Activated CD8-positive, alpha-beta T cell treated with anti-CD3 and anti-CD28 coated beads, Interleukin-2, amount 10 ng/mL, durations not matched to agents 7 days and 5 days (primary cell): Measurements from ENCODE around the gene FLNB. TPM values are rescaled to one million over a fixed set of nuclear protein-coding genes. Genes with fewer than 3 reads are reported as not detected.

Experiments
- ATAC-seq: fragments of 150-1000 bp; cut with Tn5 transposase; one replicate; pipeline ENCODE4 v1.10.0; 2021; ENCODE audit warnings: moderate library complexity
- CTCF ChIA-PET: fragments of 350-600 bp; sonication (Branson Sonifier 250); formaldehyde crosslinking; loops from one replicate; lab custom pipeline; 2021; ENCODE audit warnings: antibody characterized with exemption; lab: Charles Lee
- POLR2A ChIA-PET: fragments of 350-600 bp; sonication (Branson Sonifier 250); formaldehyde crosslinking; loops from one replicate; lab custom pipeline; 2021; ENCODE audit warnings: antibody characterized with exemption; lab: Charles Lee
- DNase-seq: peaks from one replicate; pipeline ENCODE4 v3.0.0-alpha.2; 2020
- H3K27ac Mint-ChIP-seq: one replicate; pipeline ENCODE4 v1.8.0; 2021; ENCODE audit warnings: mild to moderate bottlenecking, mixed read lengths
- H3K27me3 Mint-ChIP-seq: one replicate; pipeline ENCODE4 v1.8.0; 2021; ENCODE audit warnings: low read depth, mixed read lengths
- H3K36me3 Mint-ChIP-seq: one replicate; pipeline ENCODE4 v1.8.0; 2021; ENCODE audit warnings: low read depth, mixed read lengths
- H3K4me1 Mint-ChIP-seq: one replicate; pipeline ENCODE4 v1.8.0; 2021; ENCODE audit warnings: low read depth, mixed read lengths
- H3K4me3 Mint-ChIP-seq: one replicate; pipeline ENCODE4 v1.8.0; 2021; ENCODE audit warnings: mild to moderate bottlenecking, mixed read lengths
- H3K9me3 Mint-ChIP-seq: one replicate; pipeline ENCODE4 v1.8.0; 2022; ENCODE audit warnings: mixed read lengths; ENCODE audit not compliant: insufficient read depth
- total RNA-seq, 2 experiments: library from RNA; stranded (reverse); gene quantifications; one replicate each; pipeline ENCODE4 v1.2.3, GENCODE V29; 2021

Gene FLNB
- total RNA-seq, 2 experiments from 2014 or later: 14.1 to 15.9 TPM

- Mint-ChIP-seq H3K4me3 (no peak overlapping the region), H3K27me3 (no peaks in the 10 kb centered on the region), H3K27ac (no peak overlapping the region), H3K9me3 (no peaks in the 10 kb centered on the region), H3K4me1 (peaks cover 17% of the 10 kb centered on the region), H3K36me3 (peaks cover 18% of the 10 kb centered on the region)
- POLR2A ChIA-PET: no interaction called here
- DNase-seq: no peak
- CTCF ChIA-PET: no interaction called here
- no peak for ATAC-seq
These were observed 97.8 kb downstream of the FLNB start for GRCh38 chr3:58106061-58106460.

DNA sequence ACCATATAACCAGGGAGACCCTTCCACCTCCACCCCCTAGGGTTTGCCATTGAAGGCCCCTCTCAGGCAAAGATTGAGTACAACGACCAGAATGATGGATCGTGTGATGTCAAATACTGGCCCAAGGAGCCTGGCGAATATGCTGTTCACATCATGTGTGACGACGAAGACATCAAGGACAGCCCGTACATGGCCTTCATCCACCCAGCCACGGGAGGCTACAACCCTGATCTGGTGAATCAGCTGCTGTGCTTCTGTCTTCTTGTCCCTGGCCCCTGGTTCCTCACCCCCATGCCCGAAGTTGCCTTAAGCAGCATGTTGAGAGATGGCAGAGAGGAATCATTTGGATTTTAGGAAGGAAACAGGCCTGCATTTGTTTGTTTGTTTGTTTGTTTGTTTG lies 98.4 kb downstream of the FLNB start:
- ATAC-seq: no peak
- Mint-ChIP-seq H3K9me3 (no peaks in the 10 kb centered on the region), H3K27me3 (no peaks in the 10 kb centered on the region), H3K27ac (no peak overlapping the region), H3K4me3 (no peak overlapping the region), H3K36me3 (peaks cover 23% of the 10 kb centered on the region), H3K4me1 (peaks cover 14% of the 10 kb centered on the region)
- DNase-seq: no peak
- POLR2A ChIA-PET: no interaction called here
- CTCF ChIA-PET: no interaction called here

DNA sequence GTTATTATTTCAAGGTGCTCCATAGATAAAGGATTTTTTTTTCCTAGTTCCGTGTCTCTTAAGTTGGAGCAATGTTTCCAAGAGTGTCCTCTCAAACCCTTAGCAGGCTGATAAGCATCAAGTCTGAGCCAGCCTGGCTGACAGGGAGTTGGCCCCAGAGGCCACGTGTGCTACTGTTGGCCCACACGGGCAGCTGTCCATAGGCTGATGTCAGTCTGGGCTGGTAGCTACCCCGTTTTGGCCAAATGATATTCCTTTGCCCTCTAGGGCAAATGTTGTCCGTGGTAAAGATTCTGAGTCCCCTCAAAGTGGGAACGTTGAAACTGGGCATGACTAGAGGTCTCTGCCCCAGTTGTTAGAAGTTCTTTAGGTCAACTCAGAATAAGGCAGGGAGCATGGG lies 99.4 kb downstream of the FLNB start:
- no peak overlapping the region for H3K27ac Mint-ChIP-seq
- H3K4me3 Mint-ChIP-seq: no peak overlapping the region
- ChIA-PET CTCF (no interaction called here), POLR2A (no interaction called here)
- ATAC-seq (no peak), DNase-seq (no peak)
- peaks cover 4% of the 10 kb centered on the region for H3K4me1 Mint-ChIP-seq
- peaks cover 18% of the 10 kb centered on the region for H3K36me3 Mint-ChIP-seq
- H3K27me3 Mint-ChIP-seq: no peaks in the 10 kb centered on the region
- H3K9me3 Mint-ChIP-seq: no peaks in the 10 kb centered on the region

GRCh38 chr3:58109752-58110151 lies 101.5 kb downstream of the FLNB start:
- Mint-ChIP-seq H3K27ac (no peak overlapping the region), H3K4me1 (no peaks in the 10 kb centered on the region), H3K9me3 (no peaks in the 10 kb centered on the region), H3K36me3 (peaks cover 23% of the 10 kb centered on the region), H3K27me3 (no peaks in the 10 kb centered on the region), H3K4me3 (no peak overlapping the region)
- no peak for DNase-seq
- POLR2A ChIA-PET: no interaction called here
- CTCF ChIA-PET: no interaction called here
- ATAC-seq: no peak

DNA sequence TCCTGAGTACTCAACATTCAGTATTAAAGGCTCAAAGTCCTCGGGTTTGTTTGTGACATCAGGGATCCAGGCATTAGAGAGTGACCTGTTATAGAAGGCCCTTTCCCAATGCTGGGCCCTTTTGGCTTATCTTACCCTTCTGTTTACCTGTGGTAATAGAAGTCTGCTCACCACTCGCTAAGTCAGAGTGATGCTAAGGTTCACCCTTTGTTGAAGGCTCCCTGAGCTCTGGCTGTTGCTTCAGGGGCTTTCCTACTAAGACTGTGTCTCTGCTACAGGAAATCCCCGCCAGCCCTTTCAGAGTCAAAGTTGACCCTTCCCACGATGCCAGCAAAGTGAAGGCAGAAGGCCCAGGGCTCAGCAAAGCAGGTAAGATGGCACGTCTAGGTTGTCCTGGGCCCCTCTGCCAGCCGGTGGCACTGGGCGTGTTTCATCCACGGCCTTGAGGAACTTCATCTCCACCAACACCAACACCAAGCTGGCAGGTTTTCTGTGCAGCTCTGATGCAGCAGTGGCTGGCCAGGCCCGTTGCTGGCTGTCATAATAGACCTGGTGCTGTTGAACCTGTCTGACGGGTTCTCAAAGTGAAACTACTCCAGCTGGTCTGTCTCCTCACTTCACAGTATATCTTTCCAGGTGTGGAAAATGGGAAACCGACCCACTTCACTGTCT lies 103.4 kb downstream of the FLNB start:
- POLR2A ChIA-PET: no interaction called here

GRCh38 chr3:58112185-58112535 lies 103.9 kb downstream of the FLNB start:
- ATAC-seq (no peak), DNase-seq (no peak)
- ChIA-PET CTCF (interaction anchor here (1.2 kb wide), 1 partner anchor 9 kb away, joined by 3 read pairs; no protein-coding TSS in a partner anchor), POLR2A (no interaction called here)
- Mint-ChIP-seq H3K4me1 (peaks cover 22% of the 10 kb centered on the region), H3K27me3 (no peaks in the 10 kb centered on the region), H3K4me3 (no peak overlapping the region), H3K36me3 (peaks cover 28% of the 10 kb centered on the region), H3K9me3 (no peaks in the 10 kb centered on the region), H3K27ac (no peak overlapping the region)

More for the DNA sequence above, 103.4 kb downstream of the FLNB start:
- Mint-ChIP-seq H3K36me3 (peaks cover 28% of the 10 kb centered on the region), H3K27me3 (no peaks in the 10 kb centered on the region), H3K9me3 (no peaks in the 10 kb centered on the region), H3K27ac (no peak overlapping the region), H3K4me3 (no peak overlapping the region), H3K4me1 (peaks cover 17% of the 10 kb centered on the region)
- DNase-seq (no peak), ATAC-seq (no peak)
- CTCF ChIA-PET: interaction anchor here (0.8 to 1.4 kb wide), 3 partner anchors 8 to 103 kb away, joined by 3 to 4 read pairs (median 3); partner anchors contain the start of gene FLNB

DNA sequence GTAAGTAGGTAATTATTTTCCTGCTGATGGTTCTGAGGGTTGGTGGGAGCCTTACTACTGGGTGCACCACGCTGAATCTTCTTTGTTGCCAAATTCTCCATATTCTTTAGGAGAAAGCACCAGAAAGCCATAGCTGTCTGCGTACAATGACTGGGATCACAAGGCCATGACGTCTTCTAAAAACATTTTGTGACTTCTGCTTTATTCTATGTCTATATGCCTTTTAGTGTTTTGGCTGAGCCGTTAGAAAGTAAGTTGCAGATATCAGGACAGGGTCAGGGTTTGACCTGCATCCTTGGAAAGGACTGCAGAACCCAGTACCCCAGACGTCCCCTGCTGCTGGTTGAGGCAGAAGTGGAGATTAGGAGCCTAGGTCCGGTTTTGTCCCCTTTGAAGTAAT lies 107.0 kb downstream of the FLNB start:
- Mint-ChIP-seq H3K9me3 (no peaks in the 10 kb centered on the region), H3K4me3 (no peak overlapping the region), H3K4me1 (peaks cover 27% of the 10 kb centered on the region), H3K27me3 (no peaks in the 10 kb centered on the region), H3K36me3 (peaks cover 20% of the 10 kb centered on the region), H3K27ac (no peak overlapping the region)
- no peak for DNase-seq
- ChIA-PET CTCF (no interaction called here), POLR2A (interaction anchor here (0.6 kb wide), 1 partner anchor 757 kb away, joined by 4 read pairs; no protein-coding TSS in a partner anchor)
- ATAC-seq: no peak

GRCh38 chr3:58116161-58116955 lies 108.1 kb downstream of the FLNB start:
- peaks cover 15% of the 10 kb centered on the region for H3K36me3 Mint-ChIP-seq
- POLR2A ChIA-PET: no interaction called here
- no peaks in the 10 kb centered on the region for H3K27me3 Mint-ChIP-seq
- no peaks in the 10 kb centered on the region for H3K9me3 Mint-ChIP-seq
- peak overlapping the region; percentile 72 for H3K27ac Mint-ChIP-seq
- CTCF ChIA-PET: interaction anchor here (0.8 to 1.1 kb wide), 6 partner anchors 13 to 109 kb away, joined by 3 to 5 read pairs (median 3); no protein-coding TSS in a partner anchor
- peaks cover 27% of the 10 kb centered on the region for H3K4me1 Mint-ChIP-seq
- H3K4me3 Mint-ChIP-seq: no peak overlapping the region
- ATAC-seq: peak; percentile 94
- DNase-seq: peak; percentile 72

- no peaks in the 10 kb centered on the region for H3K9me3 Mint-ChIP-seq
- peak overlapping the region; percentile 54 for H3K27ac Mint-ChIP-seq
- peaks cover 27% of the 10 kb centered on the region for H3K4me1 Mint-ChIP-seq
- DNase-seq (no peak), ATAC-seq (no peak)
- no peaks in the 10 kb centered on the region for H3K27me3 Mint-ChIP-seq
- no peak overlapping the region for H3K4me3 Mint-ChIP-seq
- H3K36me3 Mint-ChIP-seq: peaks cover 12% of the 10 kb centered on the region
- ChIA-PET POLR2A (no interaction called here), CTCF (interaction anchor here (0.8 to 1.1 kb wide), 4 partner anchors 14 to 109 kb away, joined by 3 to 5 read pairs (median 3); no protein-coding TSS in a partner anchor)
These were observed 108.8 kb downstream of the FLNB start for GRCh38 chr3:58116985-58117384.

DNA sequence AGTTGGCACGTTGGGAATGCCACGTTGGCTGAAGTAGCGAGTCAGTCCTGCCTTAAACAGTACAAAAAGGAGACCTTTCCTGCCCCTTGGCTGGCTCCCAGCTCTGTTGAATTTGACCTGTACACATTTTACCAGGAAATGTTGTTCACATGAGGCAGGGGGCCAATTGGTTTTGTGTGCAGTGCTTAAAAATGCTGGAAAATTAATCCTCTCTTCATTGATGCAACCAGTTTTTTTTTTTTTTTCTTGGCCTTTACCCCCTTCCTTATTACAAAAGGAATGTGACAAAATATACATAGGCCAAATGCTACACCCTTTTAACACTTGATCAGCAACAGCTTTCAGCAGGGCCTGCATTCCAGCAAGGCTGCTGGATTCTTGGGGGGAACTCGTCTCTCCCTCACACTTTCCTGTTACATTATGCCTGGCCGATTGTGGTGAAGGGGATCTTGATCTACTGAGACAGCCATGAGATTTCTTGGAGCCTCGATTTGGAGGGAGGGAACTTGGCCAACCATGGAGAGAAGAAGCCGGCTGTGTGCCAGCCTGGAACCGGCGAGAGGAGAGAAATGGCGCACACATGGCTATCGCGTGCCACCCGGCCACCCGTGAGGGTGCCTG lies 109.4 kb downstream of the FLNB start:
- ChIA-PET POLR2A (no interaction called here), CTCF (interaction anchor here (0.9 kb wide), 1 partner anchor 60 kb away, joined by 3 read pairs; no protein-coding TSS in a partner anchor)
- peaks cover 12% of the 10 kb centered on the region for H3K36me3 Mint-ChIP-seq
- H3K9me3 Mint-ChIP-seq: no peaks in the 10 kb centered on the region
- no peak for DNase-seq
- H3K27me3 Mint-ChIP-seq: no peaks in the 10 kb centered on the region
- peaks cover 27% of the 10 kb centered on the region for H3K4me1 Mint-ChIP-seq
- H3K27ac Mint-ChIP-seq: no peak overlapping the region
- no peak overlapping the region for H3K4me3 Mint-ChIP-seq
- ATAC-seq: no peak

DNA sequence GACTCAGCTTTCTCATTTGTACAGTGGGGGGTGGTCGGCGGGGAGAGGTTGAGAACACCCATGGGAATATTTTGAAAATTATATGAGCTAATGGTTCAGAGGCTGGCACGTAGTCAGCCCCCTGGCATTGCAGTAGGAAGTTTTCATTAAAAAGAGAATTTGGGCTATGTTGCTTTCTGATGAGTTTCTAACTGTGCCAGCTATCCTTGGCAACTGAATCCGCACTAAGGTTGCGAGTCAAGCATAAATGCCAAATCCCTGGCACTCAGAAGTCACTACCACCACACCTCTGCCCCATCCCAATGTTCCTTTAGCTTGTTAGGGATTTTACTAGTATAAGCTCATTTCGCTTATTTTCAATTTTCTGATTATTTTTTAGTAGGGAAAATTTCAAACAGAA lies 111.0 kb downstream of the FLNB start:
- H3K27ac Mint-ChIP-seq: no peak overlapping the region
- DNase-seq (no peak), ATAC-seq (no peak)
- H3K36me3 Mint-ChIP-seq: peaks cover 8% of the 10 kb centered on the region
- ChIA-PET CTCF (interaction anchor here (1.0 to 1.1 kb wide), 3 partner anchors 13 to 111 kb away, joined by 3 to 5 read pairs (median 4); partner anchors contain the start of gene FLNB), POLR2A (no interaction called here)
- H3K9me3 Mint-ChIP-seq: no peaks in the 10 kb centered on the region
- H3K27me3 Mint-ChIP-seq: no peaks in the 10 kb centered on the region
- H3K4me1 Mint-ChIP-seq: peaks cover 27% of the 10 kb centered on the region
- H3K4me3 Mint-ChIP-seq: no peak overlapping the region
